H9 (cell line): ENCODE measurements around the gene BCAS2. TPM values are rescaled to one million over a fixed set of nuclear protein-coding genes. Genes with fewer than 3 reads are reported as not detected.

Experiments
- DNase-seq: peaks from one replicate; pipeline ENCODE4 v3.0.0-alpha.2; 2017
- H2AFZ ChIP-seq: one replicate; pipeline ENCODE4 v1.6.1; 2013; ENCODE audit warnings: mild to moderate bottlenecking, low read length, control low read depth, moderate library complexity
- H2AK5ac ChIP-seq: 2 replicates; pipeline ENCODE4 v1.6.1; 2013; ENCODE audit warnings: low read length, control low read depth, mixed read lengths; ENCODE audit not compliant: insufficient read length
- H2BK120ac ChIP-seq: one replicate; pipeline ENCODE4 v1.6.1; 2013; ENCODE audit warnings: low read depth, mild to moderate bottlenecking, low read length, control low read depth, inconsistent platforms; ENCODE audit not compliant: poor library complexity, severe bottlenecking
- H2BK12ac ChIP-seq: 2 replicates; pipeline ENCODE4 v1.6.1; 2013; ENCODE audit warnings: low read length, control low read depth, mixed read lengths, low read depth; ENCODE audit not compliant: insufficient read length
- H2BK15ac ChIP-seq: 2 replicates; pipeline ENCODE4 v1.6.1; 2013; ENCODE audit warnings: low read depth, low read length, control low read depth
- H2BK20ac ChIP-seq: one replicate; pipeline ENCODE4 v1.6.1; 2013; ENCODE audit warnings: low read depth, mild to moderate bottlenecking, low read length, control low read depth, inconsistent platforms; ENCODE audit not compliant: poor library complexity, severe bottlenecking
- H2BK5ac ChIP-seq: 2 replicates; pipeline ENCODE4 v1.6.1; 2013; ENCODE audit warnings: low read length, control low read depth, mixed read lengths; ENCODE audit not compliant: insufficient read length
- H3K14ac ChIP-seq: 2 replicates; pipeline ENCODE4 v1.6.1; 2013; ENCODE audit warnings: low read length, control low read depth; ENCODE audit not compliant: insufficient read depth
- H3K18ac ChIP-seq: 2 replicates; pipeline ENCODE4 v1.6.1; 2013; ENCODE audit warnings: low read depth, mild to moderate bottlenecking, mixed read lengths, low read length, control low read depth; ENCODE audit not compliant: insufficient read length
- H3K23ac ChIP-seq: 2 replicates; pipeline ENCODE4 v1.6.1; 2013; ENCODE audit warnings: low read length, control low read depth, mixed read lengths, low read depth; ENCODE audit not compliant: insufficient read length
- H3K23me2 ChIP-seq: 2 replicates; pipeline ENCODE4 v1.6.1; 2013; ENCODE audit warnings: low read depth, mild to moderate bottlenecking, mixed read lengths, low read length, control low read depth; ENCODE audit not compliant: insufficient read length, poor library complexity, severe bottlenecking
- H3K27ac ChIP-seq: 2 replicates; pipeline ENCODE4 v1.5.1; 2013; ENCODE audit warnings: low read length, control low read depth, mixed read lengths, low read depth; ENCODE audit not compliant: insufficient read length
- H3K27me3 ChIP-seq: 2 replicates; pipeline ENCODE4 v1.6.1; 2013; ENCODE audit warnings: low read length, control low read depth, inconsistent platforms; ENCODE audit not compliant: insufficient read depth
- H3K4ac ChIP-seq: 2 replicates; pipeline ENCODE4 v1.6.1; 2013; ENCODE audit warnings: low read depth, mild to moderate bottlenecking, control low read depth, inconsistent platforms, low read length, moderate library complexity
- H3K4me1 ChIP-seq: 2 replicates; pipeline ENCODE4 v1.6.1; 2013; ENCODE audit warnings: low read length, control low read depth, inconsistent platforms; ENCODE audit not compliant: insufficient read depth
- H3K4me2 ChIP-seq: 2 replicates; pipeline ENCODE4 v1.6.1; 2013; ENCODE audit warnings: low read length, control low read depth, mixed read lengths; ENCODE audit not compliant: insufficient read length, insufficient read depth
- H3K56ac ChIP-seq: 2 replicates; pipeline ENCODE4 v1.6.1; 2013; ENCODE audit warnings: low read depth, mild to moderate bottlenecking, mixed read lengths, low read length, control low read depth; ENCODE audit not compliant: insufficient read length
- H3K79me1 ChIP-seq: 2 replicates; pipeline ENCODE4 v1.6.1; 2013; ENCODE audit warnings: low read depth, mild to moderate bottlenecking, moderate library complexity, low read length, control low read depth, inconsistent platforms; ENCODE audit not compliant: insufficient read depth, poor library complexity, severe bottlenecking
- H3K79me2 ChIP-seq: 2 replicates; pipeline ENCODE4 v1.6.1; 2013; ENCODE audit warnings: low read length, control low read depth, inconsistent platforms; ENCODE audit not compliant: insufficient read depth
- H3K9ac ChIP-seq: 2 replicates; pipeline ENCODE4 v1.6.1; 2013; ENCODE audit warnings: low read length, control low read depth, mixed read lengths; ENCODE audit not compliant: insufficient read length; ENCODE audit errors: extremely low read depth
- H3K9me3 ChIP-seq: one replicate; pipeline ENCODE4 v1.6.1; 2013; ENCODE audit warnings: low read depth, low read length, inconsistent platforms; ENCODE audit not compliant: control insufficient read depth
- H3T11ph ChIP-seq: one replicate; pipeline ENCODE4 v1.6.1; 2013; ENCODE audit warnings: mild to moderate bottlenecking, low read length, control low read depth, inconsistent platforms
- H4K20me1 ChIP-seq: one replicate; pipeline ENCODE4 v1.6.1; 2013; ENCODE audit not compliant: control insufficient read depth, insufficient read length, insufficient read depth
- H4K5ac ChIP-seq: 2 replicates; pipeline ENCODE4 v1.6.1; 2013; ENCODE audit warnings: low read depth, mild to moderate bottlenecking, mixed read lengths, low read length, control low read depth; ENCODE audit not compliant: insufficient read length
- H4K8ac ChIP-seq: replicated peaks from 2 replicates; pipeline ENCODE4 v1.6.1; 2013; ENCODE audit warnings: low read length, control low read depth, mixed read lengths, low read depth; ENCODE audit not compliant: insufficient read length
- H4K91ac ChIP-seq: 2 replicates; pipeline ENCODE4 v1.6.1; 2013; ENCODE audit warnings: low read depth, mild to moderate bottlenecking, moderate library complexity, mixed read lengths, low read length, control low read depth; ENCODE audit not compliant: insufficient read length
- H3K27ac Mint-ChIP-seq, 3 experiments: 2 replicates in 2 of 3; 3 replicates in 1 of 3; pipeline ENCODE4 v1.8.0; 2020 to 2021; ENCODE audit warnings: mixed read lengths in 3 of 3, mild to moderate bottlenecking in 1 of 3, moderate library complexity in 1 of 3
- H3K27me3 Mint-ChIP-seq: 2 replicates; pipeline ENCODE4 v1.8.0; 2021; ENCODE audit warnings: low read depth, mild to moderate bottlenecking, moderate library complexity, mixed read lengths
- H3K36me3 Mint-ChIP-seq, 3 experiments: 2 replicates in 2 of 3; 3 replicates in 1 of 3; pipeline ENCODE4 v1.8.0; 2020 to 2021; ENCODE audit warnings: low read depth in 3 of 3, mixed read lengths in 3 of 3; ENCODE audit not compliant: insufficient read depth in 1 of 3
- H3K4me1 Mint-ChIP-seq, 2 experiments: 2 replicates each; pipeline ENCODE4 v1.8.0; 2020; ENCODE audit warnings: mixed read lengths in 2 of 2
- H3K4me3 Mint-ChIP-seq, 2 experiments: 2 replicates in 1 of 2; 3 replicates in 1 of 2; pipeline ENCODE4 v1.8.0; 2020 to 2021; ENCODE audit warnings: mild to moderate bottlenecking in 2 of 2, mixed read lengths in 2 of 2, moderate library complexity in 1 of 2
- H3K9me3 Mint-ChIP-seq, 2 experiments: 2 replicates in 1 of 2; 3 replicates in 1 of 2; pipeline ENCODE4 v1.8.0; 2020; ENCODE audit warnings: mild to moderate bottlenecking in 2 of 2, mixed read lengths in 2 of 2, moderate library complexity in 1 of 2
- CTCF ChIP-seq: fragments of 200-600 bp; sonication (generic); conservative IDR thresholded peaks from 3 replicates; pipeline ENCODE4 v1.8.0; 2021; ENCODE audit warnings: antibody characterized with exemption, mild to moderate bottlenecking
- WGBS: extraction: QIAGEN DNeasy Blood & Tissue Kit; methylation state at CpG from one replicate; pipeline ENCODE4 v1.1.7; 2013; ENCODE audit warnings: missing lambda C conversion rate, low lambda C conversion rate, mixed read lengths; ENCODE audit not compliant: insufficient read length; ENCODE audit errors: extremely low coverage; 5-methylcytosine and 5-hydroxymethylcytosine counted together
- total RNA-seq: library from RNA; stranded (reverse); gene quantifications from 2 replicates; pipeline ENCODE4 v1.2.1, GENCODE V29; 2021

Gene BCAS2
- total RNA-seq, 1 experiment from 2014 or later, result 72.1 TPM

GRCh38 chr1:114607223-114607622, 25.8 kb upstream of the BCAS2 start:
- Histone ChIP-seq H3K18ac (no peak overlapping the region), H3K9me3 (no peaks in the 10 kb centered on the region), H2AFZ (no peak overlapping the region), H4K8ac (peak overlapping the region; percentile 88), H4K20me1 (no peaks in the 10 kb centered on the region), H3K23me2 (peaks cover 3% of the 10 kb centered on the region), H4K5ac (no peak overlapping the region), H2AK5ac (no peak overlapping the region), H3K56ac (no peak overlapping the region), H3K4ac (no peak overlapping the region), H2BK20ac (no peak overlapping the region), H3K4me2 (no peak overlapping the region), H4K91ac (no peak overlapping the region), H2BK5ac (no peak overlapping the region), H3K9ac (no peak overlapping the region), H3K27me3 (no peaks in the 10 kb centered on the region), H2BK120ac (no peak overlapping the region), H3K23ac (no peak overlapping the region), H3K4me1 (no peaks in the 10 kb centered on the region), H3K79me2 (no peaks in the 10 kb centered on the region), H2BK15ac (no peak overlapping the region), H2BK12ac (no peak overlapping the region), H3K79me1 (no peaks in the 10 kb centered on the region), H3K27ac (no peak overlapping the region), H3K14ac (no peak overlapping the region), H3T11ph (no peak overlapping the region)
- WGBS, result no CpG with 5 or more reads among the region's 1 CpG
- no peak overlapping the region for H3K27ac Mint-ChIP-seq
- no peaks in the 10 kb centered on the region for H3K4me1 Mint-ChIP-seq
- H3K9me3 Mint-ChIP-seq, result no peaks in the 10 kb centered on the region
- no peak for DNase-seq
- no peak for TF ChIP-seq CTCF
- no peaks in the 10 kb centered on the region for H3K27me3 Mint-ChIP-seq
- no peak overlapping the region for H3K4me3 Mint-ChIP-seq
- no peaks in the 10 kb centered on the region for H3K36me3 Mint-ChIP-seq
